HCT116 (cell line): ENCODE results near the gene DNAAF5. TPM values are rescaled to one million over a fixed set of nuclear protein-coding genes. Genes with fewer than 3 reads are reported as not detected.

Experiments used
- ATAC-seq: fragments of 200-7000 bp; cut with Tn5 transposase; 2 replicates; pipeline ENCODE4 v1.9.1; 2020; ENCODE audit warnings: mild to moderate bottlenecking, moderate library complexity
- BruUV-seq: library from RNA; stranded (reverse); fragments of 400-500 nt; replicated peaks from 2 replicates; lab custom pipeline; 2021; lab: Mats Ljungman, UMichigan
- CTCF ChIA-PET: fragments of 300-600 bp; sonication (Branson Sonifier 250); formaldehyde crosslinking; loops from one replicate; lab custom pipeline; 2021; ENCODE audit warnings: antibody characterized with exemption; lab: Charles Lee
- POLR2A ChIA-PET: fragments of 300-600, 350-600 bp; sonication (Branson Sonifier 250); formaldehyde crosslinking; loops from one replicate; lab custom pipeline; 2021; ENCODE audit warnings: antibody characterized with exemption; lab: Charles Lee
- RAD21 ChIA-PET, 2 experiments: fragments of 300-600 bp; sonication (Branson Sonifier 250); formaldehyde crosslinking; loops; one replicate each; lab custom pipeline; 2023; ENCODE audit warnings: low total read pairs in 2 of 2; ENCODE audit not compliant: uncharacterized antibody in 2 of 2, unreplicated experiment in 2 of 2, low non-redundant PET in 1 of 2; lab: Charles Lee
- DNase-seq: peaks from one replicate; pipeline ENCODE4 v3.0.0-alpha.2; 2010; ENCODE audit warnings: low read depth, low spot score
- H2AFZ ChIP-seq: fragments of 200-600 bp; shearing (Covaris generic), sonication (generic); 2 replicates; pipeline ENCODE4 v1.6.1; 2017; ENCODE audit warnings: low read depth, mixed run types, mixed read lengths, antibody characterized with exemption, low read length; ENCODE audit not compliant: poor library complexity, severe bottlenecking
- H3K27ac ChIP-seq: 2 replicates; pipeline ENCODE4 v1.5.1; 2012; ENCODE audit warnings: low read depth, low read length
- H3K27me3 ChIP-seq: fragments of 200-600 bp; sonication (generic); 2 replicates; pipeline ENCODE4 v1.6.1; 2016; ENCODE audit warnings: mixed run types, low read length, mixed read lengths; ENCODE audit not compliant: insufficient read depth
- H3K36me3 ChIP-seq, 2 experiments: fragments of 200-500 bp in 1 of 2; fragments of 200-600 bp in 1 of 2; sonication (Bioruptor generic) in 1 of 2; sonication (generic) in 1 of 2; 2 replicates each; pipeline versions ENCODE4 v1.5.1 to v1.6.1; 2014 to 2016; ENCODE audit warnings: low read length in 2 of 2, inconsistent platforms in 1 of 2, mixed read lengths in 1 of 2, mixed run types in 1 of 2; ENCODE audit not compliant: insufficient read depth in 2 of 2, control insufficient read depth in 1 of 2
- H3K4me1 ChIP-seq, 2 experiments: fragments of 200-600 bp in 1 of 2; sonication (generic) in 1 of 2; 2 replicates each; pipeline versions ENCODE4 v1.5.1 to v1.6.1; 2012 to 2017; ENCODE audit warnings: low read length in 2 of 2, inconsistent platforms in 1 of 2, mild to moderate bottlenecking in 1 of 2, mixed read lengths in 1 of 2, mixed run types in 1 of 2, moderate library complexity in 1 of 2; ENCODE audit not compliant: insufficient read depth in 2 of 2, control insufficient read depth in 1 of 2
- H3K4me2 ChIP-seq: fragments of 200-600 bp; sonication (generic); 2 replicates; pipeline ENCODE4 v1.6.1; 2017; ENCODE audit warnings: mixed run types, low read length, mixed read lengths
- H3K4me3 ChIP-seq, 2 experiments: fragments of 200-600 bp in 1 of 2; sonication (generic) in 1 of 2; replicated peaks in 1 of 2; 2 replicates each; pipeline ENCODE4 v1.5.1; 2011 to 2016; ENCODE audit warnings: low read length in 2 of 2, control low read depth in 1 of 2, low read depth in 1 of 2, mild to moderate bottlenecking in 1 of 2, mixed read lengths in 1 of 2, mixed run types in 1 of 2
- H3K79me2 ChIP-seq: fragments of 200-600 bp; sonication (generic); 2 replicates; pipeline ENCODE4 v1.6.1; 2017; ENCODE audit warnings: mild to moderate bottlenecking, mixed run types, low read length, moderate library complexity, mixed read lengths; ENCODE audit not compliant: insufficient read depth
- H3K9ac ChIP-seq: fragments of 200-600 bp; sonication (generic); 2 replicates; pipeline ENCODE4 v1.6.1; 2016; ENCODE audit warnings: low read length, mixed read lengths
- H3K9me2 ChIP-seq: fragments of 200-600 bp; sonication (generic), shearing (Covaris generic); 2 replicates; pipeline ENCODE4 v1.6.1; 2017; ENCODE audit warnings: mixed run types, mild to moderate bottlenecking, moderate library complexity; ENCODE audit not compliant: insufficient read depth
- H3K9me3 ChIP-seq, 2 experiments: fragments of 200-500 bp in 1 of 2; fragments of 200-600 bp in 1 of 2; sonication (Bioruptor generic) in 1 of 2; sonication (generic) in 1 of 2; 2 replicates each; pipeline ENCODE4 v1.6.1; 2014 to 2017; ENCODE audit warnings: low read length in 2 of 2, mixed read lengths in 2 of 2, inconsistent platforms in 1 of 2, low read depth in 1 of 2, mild to moderate bottlenecking in 1 of 2, mixed run types in 1 of 2, moderate library complexity in 1 of 2; ENCODE audit not compliant: control insufficient read depth in 1 of 2, insufficient read depth in 1 of 2
- H4K20me1 ChIP-seq: fragments of 200-600 bp; sonication (generic), shearing (Covaris generic); 2 replicates; pipeline ENCODE4 v1.6.1; 2017; ENCODE audit warnings: mixed run types, mild to moderate bottlenecking, moderate library complexity; ENCODE audit not compliant: insufficient read depth
- ATF3 ChIP-seq: IDR thresholded peaks from 2 replicates; pipeline ENCODE4 v1.6.1; 2012
- CEBPB ChIP-seq: IDR thresholded peaks from 2 replicates; pipeline ENCODE4 v1.6.1; 2012; ENCODE audit warnings: low read depth
- EGR1 ChIP-seq: IDR thresholded peaks from 2 replicates; pipeline ENCODE4 v1.6.1; 2012; ENCODE audit warnings: low read depth
- ELF1 ChIP-seq: IDR thresholded peaks from 2 replicates; pipeline ENCODE4 v1.6.1; 2012; ENCODE audit warnings: low read depth, borderline replicate concordance
- EZH2 ChIP-seq: fragments of 200-600 bp; sonication (generic); IDR thresholded peaks from 2 replicates; pipeline ENCODE4 v1.6.1; 2017; ENCODE audit warnings: antibody characterized with exemption, mixed run types
- EZH2phosphoT487 ChIP-seq: fragments of 200-600 bp; IDR thresholded peaks from 2 replicates; pipeline ENCODE4 v1.6.1; 2018; ENCODE audit warnings: antibody characterized with exemption, borderline replicate concordance
- FOSL1 ChIP-seq: IDR thresholded peaks from 2 replicates; pipeline ENCODE4 v1.6.1; 2012; ENCODE audit warnings: low read depth
- JUND ChIP-seq: IDR thresholded peaks from 2 replicates; pipeline ENCODE4 v1.6.1; 2012
- POLR2A ChIP-seq: IDR thresholded peaks from 2 replicates; pipeline ENCODE4 v1.7.0; 2011; ENCODE audit warnings: borderline replicate concordance; ENCODE audit not compliant: insufficient read depth, insufficient read length; ENCODE audit errors: extremely low read depth
- RAD21 ChIP-seq: IDR thresholded peaks from 2 replicates; pipeline ENCODE4 v1.6.1; 2012; ENCODE audit warnings: low read depth, mild to moderate bottlenecking
- REST ChIP-seq: IDR thresholded peaks from 2 replicates; pipeline ENCODE4 v1.6.1; 2012; ENCODE audit warnings: low read depth
- SRF ChIP-seq: IDR thresholded peaks from 2 replicates; pipeline ENCODE4 v1.6.1; 2012; ENCODE audit warnings: low read depth
- TCF7L2 ChIP-seq: IDR thresholded peaks from 2 replicates; pipeline ENCODE4 v1.7.0; 2011; ENCODE audit warnings: borderline replicate concordance, inconsistent platforms; ENCODE audit not compliant: insufficient read depth, insufficient read length; ENCODE audit errors: extremely low read depth
- YY1 ChIP-seq: IDR thresholded peaks from 2 replicates; pipeline ENCODE4 v1.6.1; 2011; ENCODE audit warnings: low read length, low read depth, moderate library complexity, mild to moderate bottlenecking; ENCODE audit not compliant: insufficient replicate concordance; ENCODE audit errors: extremely low read depth
- ZFX ChIP-seq: fragments of 450-650 bp; IDR thresholded peaks from 2 replicates; pipeline ENCODE4 v1.6.1; 2017
- intact Hi-C: fragments of 100-400 bp; cut with micrococcal nuclease; formaldehyde crosslinking; loops from 2 replicates; pipeline ENCODE4 v1.10.0; 2022
- total RNA-seq: library from RNA; stranded (reverse); gene quantifications from one replicate; pipeline ENCODE4 v1.2.1, GENCODE V29; 2021; ENCODE audit not compliant: unreplicated experiment
- TF ChIP-seq, protein P1 (sequence below): IDR thresholded peaks from 2 replicates; pipeline ENCODE4 v1.6.1; 2012

DNAAF5 gene
- total RNA-seq, 1 experiment from 2014 or later, result 69.4 TPM

DNA sequence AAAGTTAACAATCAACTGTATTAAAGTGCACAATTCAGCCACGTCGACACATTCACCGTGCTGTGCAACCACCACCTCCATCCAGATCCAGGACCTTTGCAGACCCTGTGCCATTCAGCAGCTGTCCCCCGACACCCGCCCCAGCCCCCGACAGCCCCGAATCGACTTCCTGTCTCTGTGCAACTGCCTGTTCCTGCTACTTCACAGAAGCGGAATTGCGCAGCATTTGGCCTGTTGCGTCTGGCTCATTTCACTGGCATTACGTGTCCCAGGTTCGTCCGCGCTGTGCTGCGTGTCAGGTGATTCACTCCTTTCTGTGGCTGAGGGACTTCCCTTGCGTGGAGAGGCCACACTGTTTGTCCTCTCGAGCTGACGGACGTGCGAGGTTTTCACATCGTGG, 33.2 kb upstream of the DNAAF5 start:
- ChIA-PET POLR2A (no interaction called here), RAD21 (no interaction called here), CTCF (no interaction called here)
- Histone ChIP-seq H4K20me1 (no peaks in the 10 kb centered on the region), H3K79me2 (no peaks in the 10 kb centered on the region), H3K4me3 (no peak overlapping the region), H3K4me1 (no peaks in the 10 kb centered on the region), H3K9me3 (peaks cover 0 to 6% of the 10 kb centered on the region in 2 experiments; a peak in 1 of 4 replicates), H2AFZ (no peak overlapping the region), H3K27ac (no peak overlapping the region), H3K9me2 (no peaks in the 10 kb centered on the region), H3K27me3 (no peaks in the 10 kb centered on the region), H3K36me3 (no peaks in the 10 kb centered on the region), H3K4me2 (no peak overlapping the region), H3K9ac (no peak overlapping the region)
- intact Hi-C loops, result no loop called here
- TF ChIP-seq, protein P1, sequence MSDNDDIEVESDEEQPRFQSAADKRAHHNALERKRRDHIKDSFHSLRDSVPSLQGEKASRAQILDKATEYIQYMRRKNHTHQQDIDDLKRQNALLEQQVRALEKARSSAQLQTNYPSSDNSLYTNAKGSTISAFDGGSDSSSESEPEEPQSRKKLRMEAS, result no peak
- TF ChIP-seq POLR2A, result no peak
- no TSS peak for BruUV-seq
- ATAC-seq (no peak), DNase-seq (no peak)

DNA sequence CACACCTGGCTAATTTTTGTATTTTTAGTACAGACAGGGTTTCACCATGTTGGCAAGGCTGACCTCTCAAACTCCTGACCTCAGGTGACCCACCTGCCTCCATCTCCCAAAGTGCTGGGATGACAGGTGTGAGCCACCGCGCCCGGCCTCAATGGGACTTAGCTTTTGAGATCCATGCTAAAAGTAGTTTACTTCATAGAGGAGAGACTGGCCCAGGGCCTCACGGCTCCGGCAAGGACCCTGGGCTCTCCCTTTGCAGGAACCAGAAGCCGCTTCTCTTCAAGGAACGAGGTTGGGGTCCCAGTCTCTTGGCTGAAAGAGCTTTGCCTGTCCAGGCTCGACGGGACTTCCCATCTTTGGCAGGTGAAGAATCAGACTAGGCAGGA, 30.1 kb upstream of the DNAAF5 start:
- no peaks in the 10 kb centered on the region for H3K79me2 ChIP-seq
- no TSS peak for BruUV-seq
- H3K36me3 ChIP-seq, result no peaks in the 10 kb centered on the region
- no peaks in the 10 kb centered on the region; a peak in 1 of 4 replicates for H3K9me3 ChIP-seq
- H2AFZ ChIP-seq, result no peak overlapping the region
- DNase-seq, result no peak
- H3K27ac ChIP-seq, result no peak overlapping the region
- H3K4me3 ChIP-seq, result no peak overlapping the region
- H3K4me1 ChIP-seq, result no peaks in the 10 kb centered on the region
- POLR2A ChIA-PET, result no interaction called here
- H3K27me3 ChIP-seq, result no peaks in the 10 kb centered on the region
- intact Hi-C loops, result no loop called here
- no peak for ATAC-seq
- no peak overlapping the region for H3K9ac ChIP-seq
- CTCF ChIA-PET, result no interaction called here
- H3K9me2 ChIP-seq, result no peaks in the 10 kb centered on the region
- H3K4me2 ChIP-seq, result no peak overlapping the region
- H4K20me1 ChIP-seq, result no peaks in the 10 kb centered on the region
- RAD21 ChIA-PET, result no interaction called here
- TF ChIP-seq YY1 (no peak), SRF (no peak), REST (no peak), EZH2 (no peak), ELF1 (no peak), EGR1 (no peak), CEBPB (no peak), EZH2phosphoT487 (no peak), ZFX (no peak), FOSL1 (no peak), ATF3 (no peak), TCF7L2 (no peak), JUND (no peak), RAD21 (no peak)
- TF ChIP-seq, protein P1, result no peak
